ENCODE measurements around the gene PIGB.
"Not testable (repeated sequence)": the region's sequence is repeated elsewhere in the genome, so short reads cannot be mapped to it uniquely, and the experiment has no call there.

PIGB gene

DNA sequence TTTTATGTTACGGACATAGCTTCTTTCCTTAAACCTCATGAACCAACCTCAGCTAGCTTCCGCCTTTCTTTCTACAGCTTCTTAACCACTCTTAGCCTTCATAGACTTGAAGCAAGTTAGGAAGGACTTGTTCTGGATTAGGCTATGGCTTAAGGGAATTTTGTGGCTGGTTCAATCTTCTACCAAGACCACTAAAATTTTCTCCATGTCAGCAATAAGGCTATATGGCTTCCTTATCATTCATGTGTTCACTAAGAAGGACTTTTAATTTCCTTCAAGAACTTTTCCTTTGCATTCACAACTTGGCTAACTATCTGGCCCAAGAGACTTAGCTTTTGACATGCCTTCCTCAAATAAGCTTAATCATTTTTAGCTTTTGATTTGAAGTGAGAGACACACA, 64.7 kb downstream of the PIGB start:
- no peak for DNase-seq (ENCODE audit: low spot score)

DNA sequence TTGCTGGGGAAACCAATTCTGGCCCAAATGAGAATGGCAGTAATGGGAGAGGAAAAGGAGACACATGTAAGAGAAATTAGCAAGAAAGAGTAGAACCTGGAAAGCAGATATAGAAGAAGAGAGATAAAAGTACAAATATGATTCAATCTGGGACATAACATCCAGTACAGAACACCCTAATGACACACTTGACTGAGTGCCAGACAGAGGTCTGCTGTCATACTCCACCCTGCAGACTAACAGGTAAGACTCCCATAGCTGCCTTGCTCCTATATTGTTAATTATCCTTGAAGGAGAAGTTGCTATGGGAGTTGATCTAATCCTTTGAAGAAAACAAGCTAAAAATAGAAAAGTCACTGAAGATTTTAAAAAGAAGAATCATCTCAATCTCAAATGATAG, 68.0 kb downstream of the PIGB start:
- DNase-seq (ENCODE audit: low spot score): no peak

- DNase-seq (ENCODE audit: low spot score): no peak
These were observed 70.2 kb downstream of the PIGB start for GRCh38 chr15:55389264-55389607.

DNA sequence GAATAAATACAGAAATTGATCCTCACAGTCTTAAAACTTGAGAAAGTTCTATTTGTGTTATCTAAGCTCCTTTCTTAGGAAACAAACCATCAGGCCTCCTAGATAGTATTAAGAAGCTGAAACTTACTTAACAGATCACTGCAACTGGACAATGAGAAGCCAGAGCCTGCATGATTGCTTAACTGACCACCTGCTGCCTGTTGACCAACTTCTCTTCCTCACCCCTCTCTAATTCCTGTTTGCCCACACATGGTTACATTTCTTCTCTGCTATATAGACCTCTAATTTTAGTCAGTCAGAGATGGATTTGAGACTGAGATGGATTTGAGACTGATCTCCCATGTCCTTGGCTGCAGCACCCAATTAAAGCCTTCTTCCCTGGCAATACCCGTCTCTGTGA, 75.7 kb downstream of the PIGB start:
- DNase-seq (ENCODE audit: low spot score): no peak

- no peak for DNase-seq (ENCODE audit: low spot score)
These were observed 79.2 kb downstream of the PIGB start for GRCh38 chr15:55398243-55398642.

DNA sequence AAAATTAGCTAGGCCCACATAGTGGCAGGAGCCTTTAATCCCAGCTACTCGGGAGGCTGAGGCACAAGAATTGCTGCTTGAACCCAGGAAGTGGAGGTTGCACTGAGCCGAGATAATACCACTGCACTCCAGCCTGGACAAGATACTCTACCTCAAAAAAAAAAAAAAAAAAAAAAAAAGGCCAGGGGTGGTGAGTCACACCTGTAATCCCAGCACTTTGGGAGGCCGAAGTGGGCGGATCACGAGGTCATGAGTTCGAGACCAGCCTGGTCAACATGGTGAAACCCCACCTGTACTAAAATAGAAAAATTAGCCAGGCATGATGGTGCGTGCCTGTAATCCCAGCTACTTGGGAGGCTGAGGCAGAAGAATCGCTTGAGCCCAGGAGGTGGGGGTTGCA, 81.0 kb downstream of the PIGB start:
- not testable (repeated sequence) for DNase-seq (ENCODE audit: low spot score)

DNA sequence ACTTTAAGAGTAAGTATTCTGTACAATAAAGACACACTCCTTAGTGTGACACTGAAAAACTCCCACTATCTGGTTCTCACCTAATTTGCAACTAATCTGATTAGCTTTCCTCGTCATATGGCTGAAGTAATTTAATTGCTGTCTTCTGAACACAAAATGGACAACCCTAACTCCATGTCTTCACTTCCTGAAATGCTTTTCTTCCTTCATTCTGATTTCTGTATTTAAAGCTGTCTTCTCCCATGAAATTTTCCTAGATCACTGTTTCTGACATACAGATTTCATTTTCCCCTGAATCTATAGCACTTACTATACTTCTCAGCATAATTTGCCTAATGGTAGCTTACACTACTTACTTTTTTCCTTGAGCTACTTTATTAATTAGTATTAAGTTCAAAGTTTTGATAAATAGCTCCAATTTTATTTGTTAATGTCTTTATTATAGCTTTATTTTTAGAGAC, 82.8 kb downstream of the PIGB start:
- DNase-seq (ENCODE audit: low spot score): no peak

- no peak for DNase-seq (ENCODE audit: low spot score)
These were observed 83.7 kb downstream of the PIGB start for GRCh38 chr15:55402707-55403106.

GRCh38 chr15:55403531-55403930, 84.5 kb downstream of the PIGB start:
- DNase-seq (ENCODE audit: low spot score): no peak

Data from germinal center (tissue), 1 donor.